Astrocyte (in vitro differentiated cells and primary cell): ENCODE results near the gene SNRNP70.
"Not testable (repeated sequence)": the region's sequence is repeated elsewhere in the genome, so short reads cannot be mapped to it uniquely, and the experiment has no call there.

Experiments
- CTCF ChIP-seq: IDR thresholded peaks from 2 replicates; pipeline ENCODE4 v1.5.1; 2011; ENCODE audit warnings: low read depth, mild to moderate bottlenecking, inconsistent platforms, low read length, moderate library complexity; ENCODE audit not compliant: insufficient read depth
- EZH2 ChIP-seq: IDR thresholded peaks from 2 replicates; pipeline ENCODE4 v1.6.1; 2012; ENCODE audit warnings: mild to moderate bottlenecking, low read length, inconsistent platforms; ENCODE audit not compliant: insufficient read depth

- not testable (repeated sequence) for TF ChIP-seq CTCF, EZH2
Measured at GRCh38 chr19:49056902-49057596, 28.2 kb upstream of the SNRNP70 start.
